Measurements from ENCODE around the gene FLRT2.

GRCh38 chr14:85590784-85591183, 60.8 kb downstream of the FLRT2 start:
- TF ChIP-seq, protein P1, sequence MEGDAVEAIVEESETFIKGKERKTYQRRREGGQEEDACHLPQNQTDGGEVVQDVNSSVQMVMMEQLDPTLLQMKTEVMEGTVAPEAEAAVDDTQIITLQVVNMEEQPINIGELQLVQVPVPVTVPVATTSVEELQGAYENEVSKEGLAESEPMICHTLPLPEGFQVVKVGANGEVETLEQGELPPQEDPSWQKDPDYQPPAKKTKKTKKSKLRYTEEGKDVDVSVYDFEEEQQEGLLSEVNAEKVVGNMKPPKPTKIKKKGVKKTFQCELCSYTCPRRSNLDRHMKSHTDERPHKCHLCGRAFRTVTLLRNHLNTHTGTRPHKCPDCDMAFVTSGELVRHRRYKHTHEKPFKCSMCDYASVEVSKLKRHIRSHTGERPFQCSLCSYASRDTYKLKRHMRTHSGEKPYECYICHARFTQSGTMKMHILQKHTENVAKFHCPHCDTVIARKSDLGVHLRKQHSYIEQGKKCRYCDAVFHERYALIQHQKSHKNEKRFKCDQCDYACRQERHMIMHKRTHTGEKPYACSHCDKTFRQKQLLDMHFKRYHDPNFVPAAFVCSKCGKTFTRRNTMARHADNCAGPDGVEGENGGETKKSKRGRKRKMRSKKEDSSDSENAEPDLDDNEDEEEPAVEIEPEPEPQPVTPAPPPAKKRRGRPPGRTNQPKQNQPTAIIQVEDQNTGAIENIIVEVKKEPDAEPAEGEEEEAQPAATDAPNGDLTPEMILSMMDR (conservative IDR thresholded peaks at IDR 0.05): no peak
- TF ChIP-seq ZFX (IDR thresholded peaks at IDR 0.05): no peak

Measured in C4-2B (cell line).